ENCODE results near the gene ITGAV.

Gene ITGAV

GRCh38 chr2:186639939-186640338 is 50.1 kb downstream of the ITGAV start:
- TF ChIP-seq TEAD4 (IDR thresholded peaks at IDR 0.05) (no peak), TAF1 (IDR thresholded peaks at IDR 0.05; ENCODE audit: low read depth) (no peak), REST (IDR thresholded peaks at IDR 0.05; ENCODE audit: low read depth) (no peak), MAX (IDR thresholded peaks at IDR 0.05) (no peak), NFIC (IDR thresholded peaks at IDR 0.05) (no peak), USF1 (IDR thresholded peaks at IDR 0.05) (no peak), RAD21 (IDR thresholded peaks at IDR 0.05; ENCODE audit: low read depth) (no peak), YY1 (IDR thresholded peaks at IDR 0.05; ENCODE audit: low read depth) (no peak)

- TF ChIP-seq FOXM1 (IDR thresholded peaks at IDR 0.05; ENCODE audit: borderline replicate concordance, low read depth) = no peak
- TF ChIP-seq TCF12 (IDR thresholded peaks at IDR 0.05; ENCODE audit: low read depth) = no peak
- no peak for TF ChIP-seq ZBTB7A (IDR thresholded peaks at IDR 0.05; ENCODE audit: low read depth)
- no peak for TF ChIP-seq USF1 (IDR thresholded peaks at IDR 0.05)
- no peak for TF ChIP-seq CREB1 (IDR thresholded peaks at IDR 0.05; ENCODE audit: low read depth)
- TF ChIP-seq MAX (IDR thresholded peaks at IDR 0.05) = no peak
- no peak for TF ChIP-seq CEBPB (IDR thresholded peaks at IDR 0.05)
- no peak for TF ChIP-seq TAF1 (IDR thresholded peaks at IDR 0.05; ENCODE audit: low read depth)
- no peak for TF ChIP-seq EP300 (IDR thresholded peaks at IDR 0.05; ENCODE audit: borderline replicate concordance)
- no peak for TF ChIP-seq YY1 (IDR thresholded peaks at IDR 0.05; ENCODE audit: low read depth)
- TF ChIP-seq NFIC (IDR thresholded peaks at IDR 0.05) = no peak
- TF ChIP-seq RAD21 (IDR thresholded peaks at IDR 0.05; ENCODE audit: low read depth) = no peak
- TF ChIP-seq TEAD4 (IDR thresholded peaks at IDR 0.05) = no peak
- no peak for TF ChIP-seq EGR1 (IDR thresholded peaks at IDR 0.05)
- TF ChIP-seq REST (IDR thresholded peaks at IDR 0.05; ENCODE audit: low read depth) = no peak
Measured at GRCh38 chr2:186641132-186641806, 51.4 kb downstream of the ITGAV start.

GRCh38 chr2:186641807-186642321 is 52.0 kb downstream of the ITGAV start:
- TF ChIP-seq TEAD4 (IDR thresholded peaks at IDR 0.05) = peak; percentile 52; the same call in 1 of the 2 replicates
- no peak for TF ChIP-seq NFIC (IDR thresholded peaks at IDR 0.05)
- TF ChIP-seq ZBTB7A (IDR thresholded peaks at IDR 0.05; ENCODE audit: low read depth) = no peak
- peak; percentile 94 for TF ChIP-seq RAD21 (IDR thresholded peaks at IDR 0.05; ENCODE audit: low read depth)

- no peak for TF ChIP-seq FOXM1 (IDR thresholded peaks at IDR 0.05; ENCODE audit: borderline replicate concordance, low read depth)
- TF ChIP-seq CEBPB (IDR thresholded peaks at IDR 0.05) = no peak
- TF ChIP-seq EGR1 (IDR thresholded peaks at IDR 0.05) = no peak
- no peak for TF ChIP-seq USF1 (IDR thresholded peaks at IDR 0.05)
- no peak for TF ChIP-seq CREB1 (IDR thresholded peaks at IDR 0.05; ENCODE audit: low read depth)
- no peak for TF ChIP-seq RAD21 (IDR thresholded peaks at IDR 0.05; ENCODE audit: low read depth)
- no peak for TF ChIP-seq NFIC (IDR thresholded peaks at IDR 0.05)
- TF ChIP-seq EP300 (IDR thresholded peaks at IDR 0.05; ENCODE audit: borderline replicate concordance) = no peak
- no peak for TF ChIP-seq TCF12 (IDR thresholded peaks at IDR 0.05; ENCODE audit: low read depth)
- TF ChIP-seq YY1 (IDR thresholded peaks at IDR 0.05; ENCODE audit: low read depth) = no peak
- TF ChIP-seq ZBTB7A (IDR thresholded peaks at IDR 0.05; ENCODE audit: low read depth) = no peak
- TF ChIP-seq MAX (IDR thresholded peaks at IDR 0.05) = no peak
- TF ChIP-seq TAF1 (IDR thresholded peaks at IDR 0.05; ENCODE audit: low read depth) = no peak
- no peak for TF ChIP-seq TEAD4 (IDR thresholded peaks at IDR 0.05)
Measured at GRCh38 chr2:186644791-186645190, 54.9 kb downstream of the ITGAV start.

- TF ChIP-seq CEBPB (IDR thresholded peaks at IDR 0.05) = no peak
- no peak for TF ChIP-seq MAX (IDR thresholded peaks at IDR 0.05)
- TF ChIP-seq TEAD4 (IDR thresholded peaks at IDR 0.05) = no peak
- no peak for TF ChIP-seq RAD21 (IDR thresholded peaks at IDR 0.05; ENCODE audit: low read depth)
- no peak for TF ChIP-seq USF1 (IDR thresholded peaks at IDR 0.05)
- no peak for TF ChIP-seq TAF1 (IDR thresholded peaks at IDR 0.05; ENCODE audit: low read depth)
- no peak for TF ChIP-seq YY1 (IDR thresholded peaks at IDR 0.05; ENCODE audit: low read depth)
- TF ChIP-seq EP300 (IDR thresholded peaks at IDR 0.05; ENCODE audit: borderline replicate concordance) = no peak
- no peak for TF ChIP-seq CREB1 (IDR thresholded peaks at IDR 0.05; ENCODE audit: low read depth)
- TF ChIP-seq TCF12 (IDR thresholded peaks at IDR 0.05; ENCODE audit: low read depth) = no peak
- TF ChIP-seq EGR1 (IDR thresholded peaks at IDR 0.05) = no peak
- TF ChIP-seq FOXM1 (IDR thresholded peaks at IDR 0.05; ENCODE audit: borderline replicate concordance, low read depth) = no peak
- TF ChIP-seq REST (IDR thresholded peaks at IDR 0.05; ENCODE audit: low read depth) = no peak
- no peak for TF ChIP-seq ZBTB7A (IDR thresholded peaks at IDR 0.05; ENCODE audit: low read depth)
- no peak for TF ChIP-seq NFIC (IDR thresholded peaks at IDR 0.05)
Measured at GRCh38 chr2:186645999-186646398, 56.1 kb downstream of the ITGAV start.

Measured in Ishikawa (cell line).